Measurements from ENCODE around the gene GRIN1. TPM values are rescaled to one million over a fixed set of nuclear protein-coding genes. Genes with fewer than 3 reads are reported as not detected.

The GRIN1 gene
- 0.06 and 0.13 TPM in 2 replicates for total RNA-seq

DNA sequence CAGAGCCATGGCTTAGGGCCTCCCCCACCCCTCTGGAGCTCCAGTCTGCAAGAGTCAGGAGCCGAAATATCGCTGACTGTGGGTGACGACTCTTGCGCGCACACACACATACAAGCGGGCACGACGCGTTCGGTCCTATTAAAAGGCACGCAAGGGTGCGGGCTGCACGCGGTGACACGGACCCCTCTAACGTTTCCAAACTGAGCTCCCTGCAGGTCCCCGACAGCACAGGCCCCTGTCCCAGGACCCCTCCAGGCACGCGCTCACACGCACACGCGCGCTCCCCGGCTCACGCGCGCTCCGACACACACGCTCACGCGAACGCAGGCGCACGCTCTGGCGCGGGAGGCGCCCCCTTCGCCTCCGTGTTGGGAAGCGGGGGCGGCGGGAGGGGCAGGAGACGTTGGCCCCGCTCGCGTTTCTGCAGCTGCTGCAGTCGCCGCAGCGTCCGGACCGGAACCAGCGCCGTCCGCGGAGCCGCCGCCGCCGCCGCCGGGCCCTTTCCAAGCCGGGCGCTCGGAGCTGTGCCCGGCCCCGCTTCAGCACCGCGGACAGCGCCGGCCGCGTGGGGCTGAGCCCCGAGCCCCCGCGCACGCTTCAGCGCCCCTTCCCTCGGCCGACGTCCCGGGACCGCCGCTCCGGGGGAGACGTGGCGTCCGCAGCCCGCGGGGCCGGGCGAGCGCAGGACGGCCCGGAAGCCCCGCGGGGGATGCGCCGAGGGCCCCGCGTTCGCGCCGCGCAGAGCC, at the start of gene GRIN1:
Gene GRIN1 (plus strand): TSS at position 433 of the 746 bp plus-strand sequence. CDS start 333 bp downstream, outside the sequence.

DNA sequence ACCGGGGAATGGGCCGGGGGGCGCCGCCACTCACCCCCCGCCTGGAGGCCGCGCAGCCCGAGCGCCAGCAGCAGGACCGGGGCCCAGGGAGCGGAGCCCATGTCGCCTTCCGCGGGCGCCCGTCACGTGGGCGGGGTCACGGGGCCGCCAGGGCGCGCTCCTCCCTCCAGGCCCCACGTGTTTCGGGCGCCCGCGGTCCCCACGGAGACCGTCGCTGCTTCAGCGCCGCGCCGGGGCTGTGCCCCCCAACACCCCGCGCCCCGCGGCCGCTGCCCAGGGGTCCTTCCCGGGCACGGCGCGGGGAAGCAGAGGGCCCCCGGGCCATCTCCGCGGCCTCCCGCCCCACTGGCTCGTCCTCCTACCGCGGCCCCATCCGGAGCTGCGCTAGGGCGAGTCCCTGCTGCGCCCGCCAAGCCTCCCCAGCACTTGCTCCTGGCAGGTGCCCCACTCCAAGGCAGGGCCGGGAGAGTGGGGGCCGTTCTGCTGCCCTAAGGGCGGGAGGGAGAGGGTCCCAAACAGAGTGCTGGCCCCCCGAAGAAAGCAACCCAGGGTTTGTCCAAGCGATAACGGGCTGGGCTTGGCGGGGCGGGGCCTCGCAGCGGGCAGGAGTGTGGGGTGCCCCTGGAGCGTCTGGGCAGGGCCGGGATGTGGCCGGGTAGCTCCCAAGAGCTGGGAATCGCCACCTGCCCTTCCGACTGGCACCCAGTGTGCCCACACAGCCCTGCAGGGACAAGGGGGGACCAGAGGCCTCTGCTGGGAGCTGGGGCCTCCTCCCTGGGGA, 24.2 kb upstream of the GRIN1 start, which contains the start of gene DPP7:
Gene DPP7 (minus strand): TSS at position 121 of the 781 bp plus-strand sequence. CDS start 20 bp downstream, at position 101.

DNA sequence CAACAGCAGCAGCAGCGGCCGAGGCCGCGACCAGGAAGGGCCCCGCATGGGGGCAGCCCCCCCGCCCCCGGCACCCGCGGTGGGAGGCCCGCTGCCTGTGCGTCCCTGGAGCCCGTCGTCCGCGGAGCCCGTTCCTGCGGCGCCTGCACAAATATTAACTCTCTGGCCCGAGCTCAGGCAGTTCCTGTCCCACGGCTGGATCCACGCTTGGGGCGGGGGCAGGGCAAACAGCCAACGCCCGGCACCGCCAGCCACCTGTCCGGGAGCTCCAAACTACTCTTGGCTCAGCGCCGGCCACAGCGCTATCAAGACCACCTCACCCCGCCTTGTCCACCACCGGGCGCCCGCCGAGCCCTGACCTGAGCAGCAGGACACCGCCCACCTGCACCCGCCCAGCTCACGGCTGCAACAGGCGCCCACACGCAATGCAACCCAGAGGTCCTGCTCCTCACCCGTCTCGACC, 31.0 kb downstream of the GRIN1 start, which contains the start of gene LRRC26:
Gene LRRC26 (minus strand): TSS at position 156 of the 463 bp plus-strand sequence. CDS start 108 bp downstream, at position 48.

GRCh38 chr9:137188490-137189296, 49.7 kb downstream of the GRIN1 start, which contains the start of the genes ANAPC2 and SSNA1:
Gene ANAPC2, minus strand, starts transcription at chr9:137188560. Its CDS starts 28 bp downstream, at chr9:137188532.
Gene SSNA1, plus strand, starts transcription at chr9:137188676. Its CDS starts 51 bp downstream, at chr9:137188727.

DNA sequence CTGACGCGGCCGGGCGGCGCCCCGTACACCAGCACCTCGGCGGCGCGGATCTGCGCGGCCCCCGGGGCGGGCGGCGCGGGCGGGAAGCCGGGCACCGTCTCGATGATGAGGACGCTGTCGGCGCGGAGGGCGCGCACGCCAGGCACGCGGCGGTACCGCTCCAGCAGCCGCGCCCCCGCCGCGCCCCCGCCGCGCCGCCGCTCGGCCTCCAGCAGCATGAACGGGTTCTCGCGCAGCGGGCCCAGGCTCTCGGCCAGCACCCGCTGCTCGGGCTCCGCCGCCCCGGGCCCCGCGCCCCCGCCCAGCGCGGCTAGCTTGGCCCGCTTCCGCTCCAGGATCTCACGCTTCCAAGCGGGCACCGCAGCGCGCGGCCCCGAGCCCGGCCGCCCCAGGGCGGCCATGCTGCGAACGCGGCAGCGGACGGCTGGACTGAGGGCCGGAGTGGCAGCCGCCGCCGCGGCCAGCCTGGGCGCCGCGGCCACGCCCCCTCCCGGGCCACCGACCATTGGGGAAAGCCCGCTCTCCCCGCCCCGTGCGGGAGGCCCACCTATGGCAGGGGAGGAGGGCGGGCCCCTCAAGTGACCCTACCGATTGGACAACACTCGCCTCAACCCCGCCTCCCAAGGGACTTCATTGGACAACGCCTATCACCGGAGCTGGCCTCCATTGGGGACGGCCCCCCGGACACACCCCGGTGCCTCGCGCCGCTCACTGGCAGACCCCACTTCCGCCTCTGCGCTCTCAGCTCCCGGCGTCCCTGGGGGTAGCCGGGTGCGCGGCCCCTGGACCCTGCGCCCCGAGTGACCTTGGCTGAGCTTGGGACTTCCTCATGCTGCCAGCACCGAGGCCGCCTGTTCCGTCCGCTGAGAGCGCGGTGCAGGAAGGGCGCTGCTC, 61.6 kb downstream of the GRIN1 start, which contains the start of gene TPRN:
Gene TPRN (minus strand): TSS at position 431 of the 894 bp plus-strand sequence. CDS start 30 bp downstream, at position 401.

GRCh38 chr9:137205126-137206069, 66.4 kb downstream of the GRIN1 start, which contains the start of the genes NDOR1 and TMEM203:
Gene NDOR1, plus strand, starts transcription at chr9:137205700. Its CDS starts 78 bp downstream, at chr9:137205778.
Gene TMEM203, minus strand, starts transcription at chr9:137205648. Its CDS starts 234 bp downstream, at chr9:137205414.

Other genes with a start within 250 kb of the GRIN1 start
- gene FBXW5, start 194.4 kb upstream of the GRIN1 start, total RNA-seq: 144 and 185 TPM in 2 replicates
- gene C8G, start 193.9 kb upstream of the GRIN1 start, total RNA-seq: 0.13 and 0.44 TPM in 2 replicates
- gene LCN12, start 186.9 kb upstream of the GRIN1 start, total RNA-seq: 0.26 and 0.37 TPM in 2 replicates
- 9.8 and 21.8 TPM in 2 replicates for gene PTGDS, start 161.7 kb upstream of the GRIN1 start, total RNA-seq
- gene LCNL1, start 156.2 kb upstream of the GRIN1 start, total RNA-seq: 0.44 and 1.6 TPM in 2 replicates
- gene PAXX, start 146.7 kb upstream of the GRIN1 start, total RNA-seq: 11.6 and 15.6 TPM in 2 replicates
- gene CLIC3, start 142.6 kb upstream of the GRIN1 start, total RNA-seq: 4.8 and 5.2 TPM in 2 replicates
- 33.4 and 40.3 TPM in 2 replicates for gene ABCA2, start 110.9 kb upstream of the GRIN1 start, total RNA-seq
- gene FUT7, start 107.1 kb upstream of the GRIN1 start, total RNA-seq: not detected in 2 replicates
- gene NPDC1, start 93.0 kb upstream of the GRIN1 start, total RNA-seq: 21.4 and 28.4 TPM in 2 replicates
- not detected in 2 replicates for gene ENTPD2, start 85.1 kb upstream of the GRIN1 start, total RNA-seq
- 5.1 and 7.7 TPM in 2 replicates for gene SAPCD2, start 68.6 kb upstream of the GRIN1 start, total RNA-seq
- 14.0 and 19.0 TPM in 2 replicates for gene UAP1L1, start 61.6 kb upstream of the GRIN1 start, total RNA-seq
- gene MAN1B1, start 52.2 kb upstream of the GRIN1 start, total RNA-seq: 84.3 and 90.3 TPM in 2 replicates
- 83.8 and 87.8 TPM in 2 replicates for gene DPP7, start 24.4 kb upstream of the GRIN1 start, total RNA-seq
- gene LRRC26, start 30.9 kb downstream of the GRIN1 start, total RNA-seq: not detected in 2 replicates
- not detected in 2 replicates for gene TMEM210, start 32.9 kb downstream of the GRIN1 start, total RNA-seq
- gene ANAPC2, start 49.4 kb downstream of the GRIN1 start, total RNA-seq: 21.9 and 23.6 TPM in 2 replicates
- gene SSNA1, start 49.5 kb downstream of the GRIN1 start, total RNA-seq: 73.2 and 78.1 TPM in 2 replicates
- 5.2 and 5.8 TPM in 2 replicates for gene TPRN, start 61.6 kb downstream of the GRIN1 start, total RNA-seq
- 28.7 and 34.1 TPM in 2 replicates for gene TMEM203, start 66.5 kb downstream of the GRIN1 start, total RNA-seq
- gene NDOR1, start 66.5 kb downstream of the GRIN1 start, total RNA-seq: 3.1 and 3.3 TPM in 2 replicates
- gene RNF208, start 83.1 kb downstream of the GRIN1 start, total RNA-seq: 0.40 and 0.50 TPM in 2 replicates
- 0.87 and 1.2 TPM in 2 replicates for gene CYSRT1, start 86.0 kb downstream of the GRIN1 start, total RNA-seq
- 0.12 and 0.13 TPM in 2 replicates for gene RNF224, start 88.3 kb downstream of the GRIN1 start, total RNA-seq
- 0.06 and 0.13 TPM in 2 replicates for gene SLC34A3, start 91.7 kb downstream of the GRIN1 start, total RNA-seq
- 144 and 225 TPM in 2 replicates for gene TUBB4B, start 102.1 kb downstream of the GRIN1 start, total RNA-seq
- not detected in 2 replicates for gene STPG3, start 112.1 kb downstream of the GRIN1 start, total RNA-seq
- 44.7 and 51.8 TPM in 2 replicates for gene NELFB, start 116.2 kb downstream of the GRIN1 start, total RNA-seq
- gene TOR4A, start 138.6 kb downstream of the GRIN1 start, total RNA-seq: 35.2 and 35.7 TPM in 2 replicates
- 0.25 and 0.53 TPM in 2 replicates for gene NRARP, start 163.1 kb downstream of the GRIN1 start, total RNA-seq